ENCODE results near the gene LPAR6. TPM values are rescaled to one million over a fixed set of nuclear protein-coding genes. Genes with fewer than 3 reads are reported as not detected.

The LPAR6 gene
- total RNA-seq, 1 experiment from 2014 or later: 16.4 TPM

DNA sequence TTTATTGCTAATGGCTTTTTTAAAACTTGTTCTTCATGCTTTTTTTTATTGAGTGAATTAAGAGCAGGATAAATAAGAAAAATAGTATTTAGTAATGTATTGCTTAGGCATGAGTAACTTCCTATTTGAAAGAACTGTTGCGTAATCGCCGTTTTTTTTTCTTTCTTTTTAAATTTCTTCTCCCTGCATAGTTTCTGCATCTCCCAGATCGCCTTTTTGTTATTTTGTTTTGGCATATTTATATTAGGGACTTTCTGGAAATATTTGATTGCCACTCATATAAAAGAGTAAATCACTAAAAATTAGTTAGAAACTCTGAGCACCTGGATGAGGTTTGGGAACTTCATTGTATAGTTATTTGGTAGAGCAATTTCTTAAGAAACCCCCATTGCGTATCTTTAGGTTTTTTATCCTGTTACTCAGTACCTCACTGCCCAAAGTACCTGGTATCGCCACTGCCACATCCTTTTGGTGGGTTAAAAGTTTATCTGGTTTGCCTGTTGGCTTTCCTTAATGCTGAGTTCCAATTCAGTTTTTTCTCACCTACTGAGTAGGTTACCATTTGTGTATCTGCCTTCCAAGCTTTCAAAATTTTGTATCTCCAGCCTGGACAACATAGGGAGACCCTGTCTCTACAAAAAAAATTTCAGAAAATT lies 36.2 kb upstream of the LPAR6 start:
- BruUV-seq (replicated peaks): no TSS peak
- H3K4me1 Mint-ChIP-seq (ENCODE audit: low read depth, unreplicated experiment): peaks cover 10% of the 10 kb centered on the region
- TF ChIP-seq, protein P1, sequence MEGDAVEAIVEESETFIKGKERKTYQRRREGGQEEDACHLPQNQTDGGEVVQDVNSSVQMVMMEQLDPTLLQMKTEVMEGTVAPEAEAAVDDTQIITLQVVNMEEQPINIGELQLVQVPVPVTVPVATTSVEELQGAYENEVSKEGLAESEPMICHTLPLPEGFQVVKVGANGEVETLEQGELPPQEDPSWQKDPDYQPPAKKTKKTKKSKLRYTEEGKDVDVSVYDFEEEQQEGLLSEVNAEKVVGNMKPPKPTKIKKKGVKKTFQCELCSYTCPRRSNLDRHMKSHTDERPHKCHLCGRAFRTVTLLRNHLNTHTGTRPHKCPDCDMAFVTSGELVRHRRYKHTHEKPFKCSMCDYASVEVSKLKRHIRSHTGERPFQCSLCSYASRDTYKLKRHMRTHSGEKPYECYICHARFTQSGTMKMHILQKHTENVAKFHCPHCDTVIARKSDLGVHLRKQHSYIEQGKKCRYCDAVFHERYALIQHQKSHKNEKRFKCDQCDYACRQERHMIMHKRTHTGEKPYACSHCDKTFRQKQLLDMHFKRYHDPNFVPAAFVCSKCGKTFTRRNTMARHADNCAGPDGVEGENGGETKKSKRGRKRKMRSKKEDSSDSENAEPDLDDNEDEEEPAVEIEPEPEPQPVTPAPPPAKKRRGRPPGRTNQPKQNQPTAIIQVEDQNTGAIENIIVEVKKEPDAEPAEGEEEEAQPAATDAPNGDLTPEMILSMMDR (IDR thresholded peaks at IDR 0.05; ENCODE audit: unreplicated experiment): no peak
- no peak for DNase-seq
- intact Hi-C loops (cut with micrococcal nuclease; ENCODE audit: unreplicated experiment): loop anchor here (5.0 kb wide), 1 partner anchor 37 kb away; the partner anchor contains the start of gene LPAR6
- H3K27ac Mint-ChIP-seq (ENCODE audit: unreplicated experiment): no peak overlapping the region
- H3K9me3 Mint-ChIP-seq (ENCODE audit: low read depth, unreplicated experiment): peaks cover 4% of the 10 kb centered on the region
- no peaks in the 10 kb centered on the region for H3K27me3 Mint-ChIP-seq (ENCODE audit: unreplicated experiment)
- H3K4me3 Mint-ChIP-seq (ENCODE audit: low read depth, unreplicated experiment): no peak overlapping the region
- CTCF ChIA-PET: no interaction called here
- no peaks in the 10 kb centered on the region for H3K36me3 Mint-ChIP-seq (ENCODE audit: insufficient read depth, unreplicated experiment)

DNA sequence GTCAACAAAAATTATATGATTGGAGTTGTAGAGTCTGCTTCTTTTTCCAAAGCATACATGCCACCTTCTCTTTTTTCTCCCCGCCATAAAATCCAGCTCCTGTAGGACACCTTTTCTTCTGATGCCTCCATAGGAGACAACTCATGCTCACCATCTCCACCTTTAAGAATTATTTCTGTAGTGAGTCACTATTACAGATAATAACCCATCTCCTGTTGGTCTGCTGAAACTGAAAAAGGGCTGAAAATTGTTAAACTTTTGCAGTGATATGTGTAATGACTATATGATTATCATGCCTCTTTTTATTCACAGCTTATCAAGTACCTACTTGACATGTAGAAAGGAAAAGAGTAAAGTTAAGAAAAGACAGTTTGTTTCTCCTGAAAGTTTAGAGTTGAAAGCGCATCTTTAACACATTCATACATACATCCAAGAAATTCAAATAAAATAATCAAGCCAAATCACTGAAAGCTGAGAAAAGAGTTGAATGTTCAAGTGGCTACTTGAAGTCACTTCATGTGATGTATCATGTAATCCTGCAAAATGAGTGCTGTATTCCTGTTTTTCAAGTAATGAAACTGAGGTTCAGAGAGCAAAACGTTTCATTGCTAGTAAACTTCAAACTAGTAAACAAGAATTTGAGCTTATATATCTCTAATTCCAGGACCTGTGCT lies 35.5 kb upstream of the LPAR6 start:
- BruUV-seq (replicated peaks): no TSS peak

DNA sequence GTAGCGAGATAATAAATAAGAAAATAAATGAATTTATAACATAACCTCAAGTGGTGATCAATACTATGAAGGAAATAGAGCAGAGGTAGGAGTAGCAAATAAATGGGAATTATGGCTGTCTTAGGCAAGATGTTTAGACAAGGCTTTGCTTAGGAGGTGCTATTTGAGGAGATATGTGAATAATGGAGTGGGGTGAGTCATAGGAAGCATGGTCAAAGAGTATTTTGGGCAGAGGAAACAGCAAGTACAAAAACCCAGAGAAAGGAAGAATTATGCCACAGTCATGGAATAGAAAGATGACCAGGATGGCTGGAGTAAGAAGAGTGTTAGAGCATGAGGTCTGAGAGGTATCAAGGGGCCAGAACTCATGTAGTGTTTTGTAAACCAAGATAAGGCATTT lies 33.6 kb upstream of the LPAR6 start:
- BruUV-seq (replicated peaks): no TSS peak
- CTCF ChIA-PET: no interaction called here
- H3K36me3 Mint-ChIP-seq (ENCODE audit: insufficient read depth, unreplicated experiment): no peaks in the 10 kb centered on the region
- no peak overlapping the region for H3K27ac Mint-ChIP-seq (ENCODE audit: unreplicated experiment)
- DNase-seq: no peak
- H3K4me3 Mint-ChIP-seq (ENCODE audit: low read depth, unreplicated experiment): no peak overlapping the region
- H3K4me1 Mint-ChIP-seq (ENCODE audit: low read depth, unreplicated experiment): peaks cover 10% of the 10 kb centered on the region
- H3K27me3 Mint-ChIP-seq (ENCODE audit: unreplicated experiment): no peaks in the 10 kb centered on the region
- TF ChIP-seq, protein P1 (IDR thresholded peaks at IDR 0.05; ENCODE audit: unreplicated experiment): no peak
- peaks cover 4% of the 10 kb centered on the region for H3K9me3 Mint-ChIP-seq (ENCODE audit: low read depth, unreplicated experiment)
- intact Hi-C loops (cut with micrococcal nuclease; ENCODE audit: unreplicated experiment): loop anchor here (5.0 kb wide), 1 partner anchor 34 kb away; the partner anchor contains the start of gene LPAR6

More for the DNA sequence above, 35.5 kb upstream of the LPAR6 start:
- no peak overlapping the region for H3K4me3 Mint-ChIP-seq (ENCODE audit: low read depth, unreplicated experiment)
- no peak for DNase-seq
- intact Hi-C loops (cut with micrococcal nuclease; ENCODE audit: unreplicated experiment): loop anchor here (5.0 kb wide), 1 partner anchor 36 kb away; the partner anchor contains the start of gene LPAR6
- CTCF ChIA-PET: no interaction called here
- H3K27me3 Mint-ChIP-seq (ENCODE audit: unreplicated experiment): no peaks in the 10 kb centered on the region
- H3K27ac Mint-ChIP-seq (ENCODE audit: unreplicated experiment): no peak overlapping the region
- H3K4me1 Mint-ChIP-seq (ENCODE audit: low read depth, unreplicated experiment): peaks cover 10% of the 10 kb centered on the region
- no peaks in the 10 kb centered on the region for H3K36me3 Mint-ChIP-seq (ENCODE audit: insufficient read depth, unreplicated experiment)
- TF ChIP-seq, protein P1 (IDR thresholded peaks at IDR 0.05; ENCODE audit: unreplicated experiment): no peak
- H3K9me3 Mint-ChIP-seq (ENCODE audit: low read depth, unreplicated experiment): peaks cover 4% of the 10 kb centered on the region

DNA sequence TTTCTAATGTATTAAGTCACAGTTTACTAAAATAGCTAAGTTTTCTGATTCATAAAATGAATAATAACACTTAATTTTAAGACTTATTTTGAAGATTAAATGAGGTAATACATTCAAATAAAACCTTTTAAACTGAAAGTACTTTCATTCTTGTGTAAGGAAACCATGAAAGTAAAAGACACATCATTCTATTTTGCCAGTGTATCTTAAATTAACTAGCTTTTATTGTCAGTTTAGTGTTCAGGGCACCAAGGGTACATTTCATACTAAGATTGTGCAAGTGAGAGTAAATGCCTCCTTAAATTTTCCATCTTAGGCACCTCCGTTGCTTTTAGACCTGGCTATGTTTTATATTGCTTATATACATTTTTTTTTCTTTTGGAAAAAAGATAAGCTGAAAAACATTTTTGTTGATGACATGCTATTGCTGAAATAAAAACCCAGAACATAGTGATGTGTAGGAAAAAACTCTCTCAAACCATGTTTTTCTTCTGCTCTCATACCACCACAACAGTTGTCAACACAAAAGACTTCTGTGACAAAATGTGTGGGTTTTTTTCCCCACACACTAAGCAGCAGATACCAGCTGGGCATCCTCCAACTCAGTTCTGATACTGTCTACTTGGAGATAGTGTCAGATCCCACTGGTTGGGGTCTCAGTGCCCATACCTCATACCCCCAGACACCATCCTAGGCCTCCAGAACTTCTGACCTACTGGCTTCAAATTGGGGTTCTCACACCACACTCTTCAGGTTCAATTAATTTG lies 30.7 kb upstream of the LPAR6 start:
- BruUV-seq (replicated peaks): no TSS peak
- H3K4me1 Mint-ChIP-seq (ENCODE audit: low read depth, unreplicated experiment): peaks cover 8% of the 10 kb centered on the region
- no peak overlapping the region for H3K27ac Mint-ChIP-seq (ENCODE audit: unreplicated experiment)
- CTCF ChIA-PET: no interaction called here
- H3K4me3 Mint-ChIP-seq (ENCODE audit: low read depth, unreplicated experiment): no peak overlapping the region
- H3K9me3 Mint-ChIP-seq (ENCODE audit: low read depth, unreplicated experiment): no peaks in the 10 kb centered on the region
- TF ChIP-seq, protein P1 (IDR thresholded peaks at IDR 0.05; ENCODE audit: unreplicated experiment): no peak
- no peaks in the 10 kb centered on the region for H3K36me3 Mint-ChIP-seq (ENCODE audit: insufficient read depth, unreplicated experiment)
- intact Hi-C loops (cut with micrococcal nuclease; ENCODE audit: unreplicated experiment): no loop called here
- no peak for DNase-seq
- no peaks in the 10 kb centered on the region for H3K27me3 Mint-ChIP-seq (ENCODE audit: unreplicated experiment)

All from Calu3 (cell line).